Retina (tissue), 1 donor: ENCODE data around the gene UBN1.
A peak's percentile ranks its signal among the peaks of the same experiment; 100 is the strongest.
"Not testable (repeated sequence)": the region's sequence is repeated elsewhere in the genome, so short reads cannot be mapped to it uniquely, and the experiment has no call there.

ENCODE experiments used
- DNase-seq: peaks from one replicate; pipeline ENCODE4 v3.0.0-alpha.2; 2016

Gene UBN1

GRCh38 chr16:4888428-4889135, 41.3 kb downstream of the UBN1 start:
- no peak for DNase-seq

GRCh38 chr16:4890026-4890425, 42.7 kb downstream of the UBN1 start:
- no peak for DNase-seq

- DNase-seq: no peak
Observed at GRCh38 chr16:4890686-4891085, 43.4 kb downstream of the UBN1 start.

- no peak for DNase-seq
Observed at GRCh38 chr16:4891097-4891885, 44.0 kb downstream of the UBN1 start.

- peak; percentile 36 for DNase-seq
Observed at GRCh38 chr16:4891886-4892216, 44.6 kb downstream of the UBN1 start.

- DNase-seq: no peak
Observed at GRCh38 chr16:4892361-4893102, 45.3 kb downstream of the UBN1 start.

GRCh38 chr16:4893103-4893862, 46.0 kb downstream of the UBN1 start:
- no peak for DNase-seq

GRCh38 chr16:4894276-4895150, 47.2 kb downstream of the UBN1 start:
- DNase-seq: no peak

GRCh38 chr16:4895366-4895765, 48.1 kb downstream of the UBN1 start:
- DNase-seq: no peak

GRCh38 chr16:4896761-4897160, 49.5 kb downstream of the UBN1 start:
- DNase-seq: not testable (repeated sequence)

GRCh38 chr16:4897328-4897727, 50.0 kb downstream of the UBN1 start:
- DNase-seq: no peak

- DNase-seq: no peak
Observed at GRCh38 chr16:4898811-4899473, 51.7 kb downstream of the UBN1 start.

GRCh38 chr16:4899474-4899846, 52.2 kb downstream of the UBN1 start:
- no peak for DNase-seq

GRCh38 chr16:4900036-4900435, 52.8 kb downstream of the UBN1 start:
- no peak for DNase-seq

GRCh38 chr16:4900750-4901149, 53.5 kb downstream of the UBN1 start:
- DNase-seq: no peak

GRCh38 chr16:4902038-4902437, 54.8 kb downstream of the UBN1 start:
- no peak for DNase-seq

- DNase-seq: no peak
Observed at GRCh38 chr16:4904108-4904941, 57.0 kb downstream of the UBN1 start.

GRCh38 chr16:4904942-4905615, 57.8 kb downstream of the UBN1 start:
- DNase-seq: no peak

GRCh38 chr16:4908854-4909401, 61.6 kb downstream of the UBN1 start:
- DNase-seq: no peak

- no peak for DNase-seq
Observed at GRCh38 chr16:4909825-4910224, 62.5 kb downstream of the UBN1 start.
